ENCODE results near the gene KRT33A.
A peak's percentile ranks its signal among the peaks of the same experiment; 100 is the strongest.

KRT33A gene

DNA sequence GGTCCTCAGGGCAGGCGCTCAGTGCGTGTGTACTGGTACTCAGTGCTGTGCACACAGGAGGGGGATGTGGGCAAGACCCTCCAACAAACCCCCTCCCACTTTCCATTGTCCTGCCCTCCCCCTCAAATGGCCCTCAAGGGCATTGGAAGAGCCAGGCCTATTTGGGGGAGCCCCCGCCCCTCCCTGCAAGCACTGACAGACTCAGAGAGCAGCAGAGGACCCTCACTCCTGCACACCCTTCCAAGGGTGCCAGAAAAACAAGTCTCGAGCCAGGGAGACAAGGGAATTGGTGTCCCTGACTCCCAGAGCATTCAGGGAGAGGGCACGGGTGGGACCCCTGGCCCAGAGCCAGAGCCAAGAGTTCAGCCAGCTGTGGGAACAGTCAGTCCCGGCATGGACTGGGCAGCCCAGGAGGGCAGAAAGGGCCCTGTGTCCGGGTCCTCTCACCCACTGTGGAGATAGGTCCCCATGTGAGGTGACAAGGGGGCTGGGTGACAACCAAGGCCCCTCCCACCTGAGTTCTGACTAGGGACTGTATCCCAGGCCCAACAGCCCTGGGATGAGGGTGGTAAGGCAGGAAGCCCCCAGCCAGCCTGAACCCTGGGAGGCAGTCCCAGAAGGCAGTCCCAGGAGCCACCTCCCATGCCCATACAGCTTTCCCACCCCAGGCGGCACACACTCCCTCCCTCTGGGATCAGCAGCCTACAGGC, 23.1 kb downstream of the KRT33A start:
- DNase-seq, result peak; percentile 56

DNA sequence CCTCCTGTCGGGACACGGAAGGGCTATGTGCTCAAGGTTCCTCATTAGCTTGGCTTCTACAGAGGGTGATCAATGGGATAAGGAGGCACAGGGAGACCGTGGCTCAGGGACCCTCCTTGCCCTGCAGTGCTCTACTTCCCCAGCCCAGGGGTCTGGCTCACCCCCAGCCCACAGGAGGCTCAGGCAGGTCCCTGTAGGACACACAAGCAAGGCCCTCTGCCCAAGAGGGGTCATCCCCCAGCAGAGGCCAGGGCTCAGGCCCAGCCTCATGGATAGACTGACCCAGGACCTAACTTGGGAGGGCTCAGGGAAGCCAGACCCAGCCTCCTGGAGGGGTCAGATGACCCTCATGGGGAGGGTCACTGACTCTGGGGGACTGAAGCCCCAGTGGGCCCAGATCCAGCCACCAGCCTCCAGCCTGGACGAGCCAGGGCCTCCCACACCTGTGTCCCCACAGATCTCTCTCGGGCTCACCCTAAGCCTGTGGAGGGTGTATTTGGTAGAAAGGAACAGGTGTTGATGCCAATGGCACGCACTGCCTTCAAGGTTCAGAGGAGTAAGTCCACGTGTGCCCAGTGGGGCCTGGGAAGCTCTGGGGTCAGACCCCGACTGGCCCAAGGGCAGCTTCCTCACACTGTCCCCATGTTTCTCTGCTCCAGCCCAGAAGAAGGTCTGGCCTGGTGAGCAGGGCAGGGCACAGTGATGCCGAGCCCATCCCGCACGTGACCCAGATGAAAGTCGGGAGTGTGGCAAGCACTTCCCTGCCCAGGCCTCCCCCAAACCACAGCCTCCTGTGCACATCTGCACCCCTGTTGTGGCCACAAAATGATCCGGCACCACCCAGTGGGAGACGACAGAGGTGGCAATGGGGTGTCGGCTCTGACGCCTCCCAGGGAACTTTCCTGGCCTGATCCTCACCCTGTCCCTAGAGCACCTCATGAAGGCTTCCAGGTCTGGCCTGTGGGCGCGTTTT, 24.2 kb downstream of the KRT33A start:
- peak; percentile 58 for DNase-seq

GRCh38 chr17:41325611-41326010, 25.0 kb downstream of the KRT33A start:
- DNase-seq, result no peak

DNA sequence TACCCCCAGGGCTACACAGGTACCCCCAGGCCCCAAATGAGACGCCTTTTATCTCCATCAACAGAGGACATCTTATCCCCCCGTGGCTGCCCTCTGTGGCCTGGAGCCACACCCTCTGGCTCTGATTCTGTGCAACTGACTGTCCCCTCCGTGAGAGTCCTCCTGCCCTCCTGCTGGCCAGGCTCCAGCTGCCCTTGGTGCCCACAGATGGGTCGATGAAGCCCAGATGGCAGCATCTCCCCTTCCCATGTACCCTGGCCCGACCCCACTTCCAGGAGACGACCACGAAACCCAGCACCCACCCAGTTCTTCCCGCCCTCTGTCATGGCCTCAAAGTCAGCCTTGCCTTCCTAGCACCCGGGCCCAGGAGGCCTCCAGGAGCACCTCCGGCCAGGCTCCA, 25.5 kb downstream of the KRT33A start:
- DNase-seq, result peak; percentile 52

DNA sequence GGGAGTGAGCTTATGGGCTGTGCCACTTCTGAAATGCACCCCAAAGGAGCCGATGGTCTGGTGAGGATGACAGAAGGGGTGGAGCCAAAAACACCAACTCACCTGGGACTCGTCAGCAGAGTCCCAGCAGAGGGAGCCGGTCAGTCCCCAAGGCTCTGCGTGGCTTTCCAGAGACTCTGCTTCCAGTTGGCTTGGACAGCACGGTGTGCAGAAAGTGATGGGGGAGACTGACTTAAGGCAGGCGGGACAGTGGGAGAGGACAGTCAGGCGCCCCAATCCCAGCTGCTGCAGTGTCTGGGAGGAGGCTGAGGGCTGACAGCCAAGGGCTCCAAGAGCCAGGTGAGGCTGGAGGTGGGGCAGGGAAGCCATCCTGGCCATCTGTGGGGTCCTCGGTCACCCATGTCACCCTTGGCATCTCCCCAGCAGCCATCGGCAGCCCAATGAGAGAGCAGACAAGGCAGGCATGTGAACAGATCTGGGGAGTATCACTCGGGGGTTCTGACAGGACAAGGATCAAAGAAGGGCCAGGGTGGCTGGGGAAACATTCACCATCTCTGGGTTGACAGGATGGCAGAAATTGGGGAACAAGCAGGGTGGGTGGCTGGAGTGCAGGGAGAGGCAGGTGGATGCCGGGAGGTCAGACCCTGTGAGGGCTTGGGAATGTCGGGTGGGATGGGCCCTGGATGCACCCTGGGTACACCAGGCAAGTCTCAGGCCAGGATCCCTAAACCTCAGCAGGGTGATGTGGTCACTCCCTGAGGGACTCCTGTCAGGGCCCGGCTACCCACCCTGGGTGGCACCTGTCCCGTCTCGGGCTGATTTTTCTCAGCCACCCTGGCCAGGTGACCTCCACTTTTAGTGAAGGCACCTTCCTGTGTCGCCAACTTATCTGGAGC, 26.2 kb downstream of the KRT33A start:
- DNase-seq, result peak; percentile 59

GRCh38 chr17:41322903-41323895, 27.4 kb downstream of the KRT33A start:
- peak; percentile 51 for DNase-seq

DNA sequence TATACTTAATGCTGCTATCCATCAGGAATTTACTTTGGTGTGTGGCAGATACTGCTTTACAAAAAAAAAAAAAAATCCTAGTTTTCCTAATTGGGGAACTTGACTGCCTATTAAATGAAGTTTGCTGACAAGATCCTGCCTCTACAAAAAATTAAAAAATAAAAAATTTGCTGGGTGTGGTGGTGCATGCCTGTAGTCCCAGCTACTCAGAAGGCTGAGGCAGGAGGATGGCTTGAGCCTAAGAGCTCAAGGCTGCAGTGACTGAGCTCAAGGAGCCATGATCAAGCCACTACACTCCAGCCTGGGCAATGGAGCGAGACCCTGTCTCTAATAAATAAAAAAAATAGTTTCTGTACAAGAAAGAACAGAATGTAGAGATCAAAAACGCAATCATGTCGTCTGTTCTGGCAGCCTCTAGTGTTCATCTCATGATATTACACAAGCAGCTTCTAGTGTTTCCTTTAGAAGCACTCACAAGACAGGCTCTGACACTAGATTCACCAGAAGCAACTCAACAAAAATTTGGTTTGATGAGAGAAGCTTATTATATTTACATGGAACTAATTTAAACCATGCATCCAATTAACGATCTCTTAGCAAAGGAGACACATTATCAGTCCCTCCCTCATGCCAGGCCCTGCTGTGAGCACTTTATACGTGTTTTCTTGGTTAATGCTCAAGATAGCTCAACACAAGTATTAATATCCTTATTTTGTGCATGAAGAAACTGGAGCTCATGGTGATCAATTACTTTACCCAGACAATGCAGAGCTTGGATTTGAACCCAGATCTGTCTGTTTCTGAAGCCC, 28.3 kb downstream of the KRT33A start:
- peak; percentile 56 for DNase-seq

DNA sequence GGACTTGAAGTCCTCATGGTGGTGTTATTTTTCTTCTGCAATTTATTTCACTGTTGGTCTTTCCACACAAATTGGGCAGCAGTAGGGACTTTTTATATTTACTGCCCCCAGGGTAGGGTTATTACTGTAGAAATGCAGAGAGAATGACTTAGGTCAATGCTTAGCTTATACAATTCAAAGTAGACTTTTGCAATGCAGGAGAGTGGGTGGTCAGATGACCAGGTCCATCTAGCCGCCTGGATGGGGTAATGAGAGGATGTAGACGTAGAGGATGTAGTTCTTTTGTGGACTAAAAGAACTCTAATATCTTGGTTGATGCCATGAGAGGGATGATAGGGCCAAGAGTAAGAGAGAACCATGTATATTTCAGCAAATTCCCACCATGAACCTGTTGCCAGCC, 32.4 kb downstream of the KRT33A start:
- DNase-seq, result no peak

DNA sequence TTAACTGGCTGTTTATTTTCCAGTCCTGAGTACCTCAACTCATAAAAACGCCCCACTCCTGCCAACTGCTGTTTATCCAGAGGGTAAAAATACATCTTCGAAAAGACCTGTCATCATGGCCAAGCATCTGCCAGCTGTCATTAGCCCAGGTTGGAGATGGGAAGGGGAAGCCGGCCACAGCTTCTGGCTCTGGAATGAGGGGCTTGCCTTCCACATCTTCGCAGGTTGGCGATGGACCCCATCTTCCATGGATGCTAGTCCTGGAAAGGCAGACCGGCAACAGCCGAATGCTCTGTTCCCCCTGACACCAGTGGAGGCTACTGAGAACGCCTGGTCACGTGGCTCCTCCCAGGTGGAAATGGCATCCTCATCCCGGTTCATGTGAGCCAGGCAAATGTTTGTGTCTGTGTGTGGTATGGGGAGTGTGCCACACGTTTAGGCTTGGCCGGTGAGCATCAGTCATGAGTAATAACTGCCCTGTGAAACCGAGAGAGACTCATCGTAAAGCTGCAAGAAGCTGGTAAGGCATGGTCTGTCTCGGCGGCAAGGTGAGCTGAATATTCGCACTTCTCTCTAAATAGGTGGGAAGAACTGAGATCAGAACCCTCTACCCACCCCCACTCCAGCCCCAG, 34.7 kb downstream of the KRT33A start:
- DNase-seq, result no peak

GRCh38 chr17:41315204-41315794, 35.3 kb downstream of the KRT33A start, which contains the start of gene KRTAP17-1:
KRTAP17-1 (minus strand) TSS chr17:41315710; CDS start chr17:41315650, 60 bp downstream.
- DNase-seq, result no peak

DNA sequence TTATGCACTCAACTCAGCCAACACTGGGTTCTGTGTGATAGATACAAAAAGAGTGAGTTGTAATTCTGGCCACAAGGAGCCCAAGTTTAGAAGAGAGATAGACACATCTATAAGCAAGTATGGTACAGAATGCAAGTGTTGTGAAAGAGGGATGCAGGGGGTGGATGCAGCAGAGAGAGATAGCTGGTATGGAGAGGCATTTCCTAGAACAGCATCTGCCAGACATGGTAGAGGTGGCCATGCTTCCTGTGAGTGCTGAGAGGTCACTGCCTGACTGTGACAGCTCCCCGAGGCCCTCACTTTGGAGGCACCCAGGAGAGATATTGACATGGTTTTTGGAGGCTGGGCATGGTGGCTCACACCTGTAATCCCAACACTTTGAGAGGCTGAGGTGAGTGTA, 39.5 kb downstream of the KRT33A start:
- DNase-seq, result no peak

GRCh38 chr17:41308918-41309359, 41.7 kb downstream of the KRT33A start, which contains the start of gene KRTAP16-1:
KRTAP16-1 (minus strand) TSS chr17:41309309; CDS start chr17:41309253, 56 bp downstream.
- peak; percentile 76 for DNase-seq

GRCh38 chr17:41308251-41308917, 42.2 kb downstream of the KRT33A start:
- DNase-seq, result peak; percentile 79

GRCh38 chr17:41307647-41308046, 43.0 kb downstream of the KRT33A start:
- no peak for DNase-seq

DNA sequence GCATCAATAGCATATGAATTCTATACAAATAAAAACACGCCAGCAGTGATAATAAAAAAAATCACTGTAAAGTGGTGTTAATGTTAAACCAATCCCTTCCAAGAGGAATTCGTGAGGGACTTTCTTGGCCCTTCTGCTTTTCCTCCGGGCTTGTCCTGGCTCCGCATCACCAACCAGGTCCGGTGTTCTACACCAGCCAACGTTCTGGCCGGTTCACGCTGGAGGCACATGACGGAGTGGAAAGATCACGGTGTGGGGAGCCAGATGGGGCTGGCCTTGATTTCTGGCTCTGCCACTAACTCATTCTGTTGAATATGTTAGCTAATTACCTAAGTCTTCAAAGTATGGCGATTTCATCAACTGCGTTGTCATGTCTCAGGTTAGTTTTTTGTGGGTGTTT, 46.5 kb downstream of the KRT33A start:
- no peak for DNase-seq

GRCh38 chr17:41302981-41303380, 47.6 kb downstream of the KRT33A start:
- no peak for DNase-seq

GRCh38 chr17:41301916-41302901, 48.4 kb downstream of the KRT33A start, which contains the start of gene KRTAP29-1:
KRTAP29-1 (minus strand) TSS chr17:41302851; CDS start chr17:41302851, 0 bp downstream.
- no peak for DNase-seq

Measured in activated CD8-positive, alpha-beta memory T cell treated with anti-CD3 and anti-CD28 coated beads for 24 hours (primary cell).